ENCODE results near the gene MED31.

GRCh38 chr17:6597727-6598126 lies 53.7 kb downstream of the MED31 start:
- TF ChIP-seq POLR2A (IDR thresholded peaks at IDR 0.05) = no peak
- TF ChIP-seq, protein P1, sequence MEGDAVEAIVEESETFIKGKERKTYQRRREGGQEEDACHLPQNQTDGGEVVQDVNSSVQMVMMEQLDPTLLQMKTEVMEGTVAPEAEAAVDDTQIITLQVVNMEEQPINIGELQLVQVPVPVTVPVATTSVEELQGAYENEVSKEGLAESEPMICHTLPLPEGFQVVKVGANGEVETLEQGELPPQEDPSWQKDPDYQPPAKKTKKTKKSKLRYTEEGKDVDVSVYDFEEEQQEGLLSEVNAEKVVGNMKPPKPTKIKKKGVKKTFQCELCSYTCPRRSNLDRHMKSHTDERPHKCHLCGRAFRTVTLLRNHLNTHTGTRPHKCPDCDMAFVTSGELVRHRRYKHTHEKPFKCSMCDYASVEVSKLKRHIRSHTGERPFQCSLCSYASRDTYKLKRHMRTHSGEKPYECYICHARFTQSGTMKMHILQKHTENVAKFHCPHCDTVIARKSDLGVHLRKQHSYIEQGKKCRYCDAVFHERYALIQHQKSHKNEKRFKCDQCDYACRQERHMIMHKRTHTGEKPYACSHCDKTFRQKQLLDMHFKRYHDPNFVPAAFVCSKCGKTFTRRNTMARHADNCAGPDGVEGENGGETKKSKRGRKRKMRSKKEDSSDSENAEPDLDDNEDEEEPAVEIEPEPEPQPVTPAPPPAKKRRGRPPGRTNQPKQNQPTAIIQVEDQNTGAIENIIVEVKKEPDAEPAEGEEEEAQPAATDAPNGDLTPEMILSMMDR (IDR thresholded peaks at IDR 0.05 in 8 of 11, conservative IDR thresholded peaks at IDR 0.05 in 3 of 11) = no peak
